KOPT-K1 (cell line): ENCODE data around the gene GALM.

Experiments used
- H3K27ac ChIP-seq: fragments of 200-600 bp; sonication (generic); 2 replicates; pipeline ENCODE4 v1.5.1; 2016; ENCODE audit warnings: antibody characterized with exemption, mild to moderate bottlenecking, low read depth, low read length; ENCODE audit not compliant: poor library complexity, severe bottlenecking
- H3K36me3 ChIP-seq: fragments of 200-600 bp; sonication (generic); 2 replicates; pipeline ENCODE4 v1.5.1; 2017; ENCODE audit warnings: antibody characterized with exemption, mild to moderate bottlenecking, low read length, moderate library complexity; ENCODE audit not compliant: insufficient read depth
- H3K9me3 ChIP-seq: fragments of 200-600 bp; sonication (generic); 2 replicates; pipeline ENCODE4 v1.5.1; 2017; ENCODE audit warnings: antibody characterized with exemption, low read length, mild to moderate bottlenecking; ENCODE audit not compliant: insufficient read depth, poor library complexity, severe bottlenecking

Gene GALM

GRCh38 chr2:38665854-38666555, at the start of gene GALM:
TSS of gene GALM (plus strand) at chr2:38666114. CDS start at chr2:38666162, 48 bp downstream.
- Histone ChIP-seq H3K36me3 (no peaks in the 10 kb centered on the region), H3K27ac (peak within 1 kb of the TSS; percentile 74), H3K9me3 (no peaks in the 10 kb centered on the region)

DNA sequence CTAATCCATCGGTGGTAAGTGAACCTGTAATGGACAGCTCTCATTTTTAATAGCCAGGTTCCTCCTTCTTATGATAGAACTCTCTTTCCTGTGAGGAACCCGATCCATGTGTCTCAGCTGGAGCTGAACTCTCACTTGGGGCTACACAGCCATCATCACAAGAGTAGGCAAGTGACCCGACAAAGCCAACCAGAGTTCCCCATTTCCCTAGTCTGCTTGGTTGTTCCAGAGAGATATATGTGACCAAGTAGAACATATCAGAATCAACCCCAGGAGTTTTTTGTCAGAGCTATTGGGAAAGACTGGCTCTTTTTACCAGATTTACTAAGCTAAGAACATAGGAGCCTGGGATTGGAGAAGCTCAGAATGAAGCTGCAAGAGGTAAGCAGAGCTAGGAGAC, 48.6 kb upstream of the GALM start:
- Histone ChIP-seq H3K27ac (no peak overlapping the region), H3K9me3 (no peaks in the 10 kb centered on the region), H3K36me3 (no peaks in the 10 kb centered on the region)

GRCh38 chr2:38619458-38620164, 46.3 kb upstream of the GALM start:
- Histone ChIP-seq H3K27ac (no peak overlapping the region), H3K36me3 (no peaks in the 10 kb centered on the region), H3K9me3 (no peaks in the 10 kb centered on the region)

GRCh38 chr2:38620282-38620977, 45.5 kb upstream of the GALM start:
- H3K36me3 ChIP-seq: no peaks in the 10 kb centered on the region
- H3K27ac ChIP-seq: no peak overlapping the region
- H3K9me3 ChIP-seq: no peaks in the 10 kb centered on the region

GRCh38 chr2:38621018-38621417, 44.9 kb upstream of the GALM start:
- Histone ChIP-seq H3K9me3 (no peaks in the 10 kb centered on the region), H3K36me3 (no peaks in the 10 kb centered on the region), H3K27ac (no peak overlapping the region)

DNA sequence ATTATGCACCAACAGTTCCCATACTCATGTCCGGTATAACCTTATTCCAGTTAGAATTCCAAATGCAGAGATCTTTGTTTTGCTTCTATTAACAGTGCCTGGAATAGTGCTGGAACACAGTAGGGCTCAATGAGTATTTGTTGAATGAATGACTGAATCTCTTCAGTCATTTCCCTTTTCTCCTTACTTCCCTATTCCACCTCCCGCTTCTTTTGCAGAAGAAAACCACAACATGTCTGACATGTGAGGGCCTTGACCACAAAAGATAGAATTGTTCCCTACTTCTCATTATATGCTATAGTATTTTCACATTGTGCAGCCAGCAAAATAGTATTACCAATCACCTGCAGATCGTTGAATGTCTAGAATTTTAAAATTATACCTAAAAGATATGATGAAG, 43.7 kb upstream of the GALM start:
- no peaks in the 10 kb centered on the region for H3K9me3 ChIP-seq
- H3K27ac ChIP-seq: peak overlapping the region; percentile 0
- H3K36me3 ChIP-seq: no peaks in the 10 kb centered on the region

- no peaks in the 10 kb centered on the region for H3K36me3 ChIP-seq
- peaks cover 6% of the 10 kb centered on the region for H3K9me3 ChIP-seq
- H3K27ac ChIP-seq: peak overlapping the region; percentile 98
Measured at GRCh38 chr2:38626326-38627035, 39.4 kb upstream of the GALM start.

DNA sequence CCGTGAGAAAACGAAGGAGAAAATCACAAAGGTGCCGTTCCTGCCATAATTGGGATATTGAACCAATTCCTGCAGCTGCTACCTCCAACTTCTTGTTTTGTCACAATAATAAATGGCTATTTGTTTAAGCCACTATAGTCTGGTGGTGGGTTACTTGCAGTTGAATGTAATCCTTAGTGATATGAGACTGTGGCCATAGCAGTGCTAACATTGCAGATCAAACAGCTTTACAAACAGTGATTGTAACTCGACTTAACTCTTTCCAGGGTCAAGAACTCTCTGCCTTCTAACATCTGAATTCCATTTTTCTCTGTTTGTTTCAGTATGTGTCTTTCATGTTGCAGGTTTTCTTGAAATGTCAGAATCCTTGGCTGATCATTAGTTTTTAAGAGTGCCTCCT, 38.5 kb upstream of the GALM start:
- H3K27ac ChIP-seq: peak overlapping the region; percentile 98
- peaks cover 6% of the 10 kb centered on the region for H3K9me3 ChIP-seq
- no peaks in the 10 kb centered on the region for H3K36me3 ChIP-seq

DNA sequence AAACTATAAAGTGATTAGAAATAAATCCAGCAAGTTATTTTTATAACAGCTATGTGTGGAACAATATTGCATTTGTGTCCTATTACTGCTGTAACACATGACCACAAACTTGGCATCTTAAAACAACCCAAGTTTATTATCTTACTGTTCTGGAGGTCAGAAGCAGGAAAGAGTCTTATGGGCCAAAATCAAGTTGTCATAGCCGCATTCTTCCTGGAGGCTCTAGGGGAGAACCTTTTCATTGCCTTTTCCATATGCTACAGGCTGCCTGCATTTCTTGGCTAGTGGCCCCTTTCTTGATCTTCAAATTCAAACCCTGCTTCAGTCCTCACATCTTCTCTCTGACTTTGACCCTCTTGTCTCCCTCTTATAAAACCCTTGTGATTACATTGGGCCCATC, 36.2 kb upstream of the GALM start:
- H3K27ac ChIP-seq: no peak overlapping the region
- H3K9me3 ChIP-seq: peaks cover 6% of the 10 kb centered on the region
- no peaks in the 10 kb centered on the region for H3K36me3 ChIP-seq

DNA sequence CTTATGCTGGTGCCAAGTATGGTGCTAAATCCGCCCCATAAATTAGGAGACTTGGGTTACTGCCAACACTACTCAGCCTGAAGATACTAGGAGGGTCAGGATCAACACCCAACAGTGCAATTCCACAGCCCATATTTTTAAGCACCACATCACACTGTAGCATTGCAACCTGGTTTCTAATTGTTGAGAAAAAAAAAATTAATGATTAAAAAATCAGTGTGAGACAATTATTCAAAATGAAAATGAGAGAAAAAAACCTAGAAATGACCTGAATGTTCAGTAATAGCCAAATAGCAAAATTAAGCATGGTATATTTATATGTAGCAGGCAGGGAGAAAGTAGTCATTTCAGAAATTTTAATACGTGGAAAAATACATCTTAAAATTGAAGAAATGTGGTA, 33.9 kb upstream of the GALM start:
- Histone ChIP-seq H3K36me3 (no peaks in the 10 kb centered on the region), H3K9me3 (peaks cover 6% of the 10 kb centered on the region), H3K27ac (no peak overlapping the region)

- H3K36me3 ChIP-seq: no peaks in the 10 kb centered on the region
- no peak overlapping the region for H3K27ac ChIP-seq
- peaks cover 6% of the 10 kb centered on the region for H3K9me3 ChIP-seq
Measured at GRCh38 chr2:38632980-38633379, 32.9 kb upstream of the GALM start.

- Histone ChIP-seq H3K36me3 (no peaks in the 10 kb centered on the region), H3K9me3 (peaks cover 6% of the 10 kb centered on the region), H3K27ac (peak overlapping the region; percentile 25)
Measured at GRCh38 chr2:38633895-38634294, 32.0 kb upstream of the GALM start.

DNA sequence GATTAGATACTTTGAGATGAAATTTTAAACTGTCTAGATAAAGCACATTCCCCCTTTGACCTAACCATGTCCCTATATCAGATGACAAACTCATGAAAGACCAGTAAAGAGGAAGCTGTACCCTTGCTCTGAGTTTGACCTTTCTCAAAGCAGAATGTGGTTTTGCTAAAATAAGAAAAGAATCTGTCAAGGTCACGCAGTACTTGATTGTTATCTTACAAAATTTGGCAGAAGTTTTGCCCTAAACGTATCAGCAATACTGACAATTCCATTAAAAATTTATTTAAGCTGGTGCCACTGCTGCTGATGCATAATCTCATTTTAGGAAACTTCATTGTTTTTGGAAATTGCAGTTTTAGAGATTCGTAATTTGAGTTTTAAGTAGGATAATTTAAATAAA, 31.2 kb upstream of the GALM start:
- Histone ChIP-seq H3K27ac (peak overlapping the region; percentile 19), H3K9me3 (peaks cover 4% of the 10 kb centered on the region), H3K36me3 (no peaks in the 10 kb centered on the region)

DNA sequence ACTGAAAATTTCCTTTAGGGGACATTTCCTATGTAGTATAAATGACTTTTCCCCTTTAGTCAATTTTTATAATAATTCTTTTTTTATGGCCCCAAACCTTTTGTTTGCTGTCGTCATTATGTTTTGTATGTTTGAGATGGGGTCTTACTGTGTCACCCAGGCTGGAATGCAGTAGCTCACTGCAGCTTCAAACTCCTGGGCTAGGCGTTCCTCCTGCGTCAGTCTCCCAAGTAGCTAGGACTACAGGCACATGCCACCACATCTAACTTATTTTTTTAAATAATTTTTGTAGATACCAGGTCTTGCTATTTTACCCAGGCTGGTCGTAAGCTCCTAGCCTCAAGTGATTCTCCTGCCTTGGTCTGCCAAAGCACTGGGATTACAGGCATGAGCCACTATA, 30.8 kb upstream of the GALM start:
- Histone ChIP-seq H3K27ac (peak overlapping the region; percentile 19), H3K9me3 (no peaks in the 10 kb centered on the region)

DNA sequence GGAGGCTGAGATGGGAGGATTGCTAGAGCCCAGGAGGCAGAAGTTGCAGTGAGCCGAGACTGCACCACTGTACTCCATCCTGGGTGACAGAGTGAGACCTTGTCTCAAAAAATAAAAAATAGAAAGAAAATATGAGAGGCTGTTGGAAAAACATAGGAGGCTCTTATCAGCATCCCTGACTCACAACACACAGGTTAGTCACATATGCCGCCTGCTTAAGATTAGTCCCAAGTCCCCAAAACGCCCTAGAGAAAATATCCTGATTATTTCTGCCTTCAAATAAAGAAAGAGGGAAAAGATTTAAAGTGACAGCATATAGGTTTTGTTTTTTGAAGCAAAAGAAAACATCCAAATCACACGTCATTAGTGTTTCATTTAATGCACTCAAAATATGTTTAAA, 29.8 kb upstream of the GALM start:
- Histone ChIP-seq H3K36me3 (no peaks in the 10 kb centered on the region), H3K27ac (no peak overlapping the region), H3K9me3 (no peaks in the 10 kb centered on the region)

More for the DNA sequence above, 30.8 kb upstream of the GALM start:
- no peaks in the 10 kb centered on the region for H3K36me3 ChIP-seq
